ENCODE results near the gene WDR62.
A peak's percentile ranks its signal among the peaks of the same experiment; 100 is the strongest.
"Not testable (repeated sequence)": the region's sequence is repeated elsewhere in the genome, so short reads cannot be mapped to it uniquely, and the experiment has no call there.

Gene WDR62

DNA sequence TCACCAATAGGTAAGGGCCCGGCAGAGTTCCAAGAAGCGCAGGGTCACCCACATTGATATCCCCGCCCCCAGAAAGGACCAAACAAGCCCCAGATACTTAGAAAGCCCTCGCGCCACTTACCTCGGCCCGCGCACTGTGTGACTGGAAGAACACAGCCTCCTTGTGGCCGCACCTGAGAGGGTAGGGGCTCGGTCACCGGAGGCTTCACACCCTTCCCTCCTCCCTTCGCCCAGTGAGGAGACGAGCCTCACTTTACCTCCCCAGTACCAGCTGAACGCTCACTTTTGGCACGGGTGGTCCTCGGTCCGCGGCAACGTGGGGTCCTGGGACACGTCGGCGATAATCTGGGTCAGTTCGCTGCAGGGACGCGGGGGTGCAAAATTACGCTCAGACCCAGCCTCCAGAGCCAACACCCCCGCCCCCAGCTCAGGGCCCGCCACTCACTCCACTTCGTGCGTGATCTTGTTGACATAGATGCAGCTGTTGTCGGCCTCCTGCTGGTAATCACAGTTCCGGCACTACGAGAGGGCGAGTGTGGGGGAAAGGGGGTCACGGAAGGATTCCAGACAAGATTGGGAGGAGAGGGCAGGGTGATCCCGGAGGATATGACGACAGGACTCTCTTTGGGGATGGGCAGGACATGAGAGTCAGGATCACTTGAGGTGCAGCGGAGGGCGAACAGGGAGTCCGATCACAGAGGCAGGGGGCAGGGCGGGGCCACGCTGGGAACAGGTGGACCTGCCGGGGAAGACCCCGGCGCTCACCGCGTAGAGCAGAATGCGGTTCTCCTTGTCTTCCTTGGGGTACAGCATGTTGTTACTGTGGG is 59.4 kb downstream of the WDR62 start:
- DNase-seq, result peak; percentile 50

DNA sequence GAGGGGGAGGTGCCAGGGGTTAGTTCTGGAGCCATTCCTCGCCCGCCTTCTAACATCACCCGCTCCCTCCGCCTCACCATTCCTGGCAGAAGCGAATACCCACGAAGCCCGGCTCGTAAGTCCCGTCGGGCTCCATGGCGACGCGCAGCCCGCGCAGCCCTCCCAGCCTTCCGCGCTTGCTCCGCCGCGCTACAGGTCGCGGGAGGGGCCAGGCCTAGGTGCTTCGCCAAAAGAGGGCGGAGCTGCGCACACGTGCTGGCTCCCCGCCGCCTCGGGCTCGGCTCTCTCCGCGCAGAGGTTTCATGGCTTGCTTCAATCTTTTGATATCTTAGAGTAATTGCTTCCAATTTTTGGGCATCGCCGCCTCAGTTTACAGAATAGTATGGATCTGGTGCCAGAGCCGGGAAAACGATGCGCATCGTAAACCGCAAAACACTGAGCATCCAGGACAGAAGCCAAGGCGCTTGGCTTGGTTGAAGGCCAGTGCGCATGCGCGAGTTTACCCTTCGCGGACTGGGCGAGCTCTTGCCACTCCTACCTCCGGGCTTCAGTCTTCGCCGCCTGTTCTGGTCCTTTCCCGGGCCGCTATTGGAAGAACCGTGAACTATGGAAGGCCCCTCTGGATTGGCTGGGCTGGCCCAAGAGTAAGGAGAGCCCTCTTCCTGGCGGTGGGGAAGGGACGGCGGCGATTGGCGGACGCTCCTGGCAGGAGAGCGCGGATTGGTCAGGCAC is 60.2 kb downstream of the WDR62 start, which contains the start of gene POLR2I:
TSS of gene POLR2I (minus strand) at position 155 of the 732 bp plus-strand sequence. CDS start at position 136, 19 bp downstream.
- DNase-seq, result peak; percentile 98

DNA sequence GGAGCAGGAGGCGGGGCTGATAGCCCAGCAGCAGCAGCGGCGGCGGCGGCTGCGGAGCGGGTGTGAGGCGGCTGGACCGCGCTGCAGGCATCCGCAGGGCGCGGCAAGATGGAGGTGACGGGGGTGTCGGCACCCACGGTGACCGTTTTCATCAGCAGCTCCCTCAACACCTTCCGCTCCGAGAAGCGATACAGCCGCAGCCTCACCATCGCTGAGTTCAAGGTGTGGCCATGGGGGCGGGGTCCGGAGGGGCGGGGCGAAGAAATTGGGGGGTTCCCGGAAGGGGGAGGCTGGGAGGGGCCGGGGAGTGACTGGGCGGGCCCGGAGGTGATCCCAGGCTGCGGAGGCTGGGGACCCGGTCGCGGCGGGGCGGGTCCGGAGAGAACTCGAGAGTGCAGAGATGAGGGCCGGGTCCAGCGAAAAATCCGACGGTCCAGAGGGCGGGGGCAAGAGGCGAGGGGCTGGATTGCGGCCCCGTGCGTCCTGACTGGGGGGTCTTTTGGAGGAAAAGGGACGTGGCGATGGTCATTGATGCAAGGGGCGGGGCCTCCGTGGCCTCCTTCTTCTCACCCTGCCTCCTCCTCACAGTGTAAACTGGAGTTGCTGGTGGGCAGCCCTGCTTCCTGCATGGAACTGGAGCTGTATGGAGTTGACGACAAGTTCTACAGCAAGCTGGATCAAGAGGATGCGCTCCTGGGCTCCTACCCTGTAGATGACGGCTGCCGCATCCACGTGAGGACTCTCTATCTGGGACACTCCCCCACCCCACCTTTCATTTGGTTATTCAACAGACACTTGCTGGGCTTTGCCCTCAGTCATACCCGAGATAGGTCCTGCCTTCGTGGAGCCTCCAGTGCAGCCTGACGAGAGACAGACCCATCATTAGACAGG is 61.0 kb downstream of the WDR62 start, which contains the start of gene TBCB:
TSS of gene TBCB (plus strand) at position 16 of the 891 bp plus-strand sequence. CDS start at position 109, 93 bp downstream.
- DNase-seq, result peak; percentile 73

DNA sequence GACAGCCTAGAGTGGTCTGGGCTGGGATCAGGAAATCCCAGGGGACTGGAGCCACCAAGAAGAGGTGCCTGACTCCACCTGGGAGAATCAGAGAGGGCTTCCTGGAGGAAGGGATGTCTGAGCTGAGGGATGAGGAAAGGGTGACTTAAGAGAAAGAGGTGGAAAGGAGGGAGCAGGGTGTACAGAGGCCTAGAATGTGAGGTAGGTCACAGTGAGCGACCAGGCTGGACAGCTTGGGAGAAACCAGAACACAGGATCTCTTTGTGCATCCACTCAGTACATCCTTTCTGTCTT is 61.6 kb downstream of the WDR62 start:
- DNase-seq, result no peak

DNA sequence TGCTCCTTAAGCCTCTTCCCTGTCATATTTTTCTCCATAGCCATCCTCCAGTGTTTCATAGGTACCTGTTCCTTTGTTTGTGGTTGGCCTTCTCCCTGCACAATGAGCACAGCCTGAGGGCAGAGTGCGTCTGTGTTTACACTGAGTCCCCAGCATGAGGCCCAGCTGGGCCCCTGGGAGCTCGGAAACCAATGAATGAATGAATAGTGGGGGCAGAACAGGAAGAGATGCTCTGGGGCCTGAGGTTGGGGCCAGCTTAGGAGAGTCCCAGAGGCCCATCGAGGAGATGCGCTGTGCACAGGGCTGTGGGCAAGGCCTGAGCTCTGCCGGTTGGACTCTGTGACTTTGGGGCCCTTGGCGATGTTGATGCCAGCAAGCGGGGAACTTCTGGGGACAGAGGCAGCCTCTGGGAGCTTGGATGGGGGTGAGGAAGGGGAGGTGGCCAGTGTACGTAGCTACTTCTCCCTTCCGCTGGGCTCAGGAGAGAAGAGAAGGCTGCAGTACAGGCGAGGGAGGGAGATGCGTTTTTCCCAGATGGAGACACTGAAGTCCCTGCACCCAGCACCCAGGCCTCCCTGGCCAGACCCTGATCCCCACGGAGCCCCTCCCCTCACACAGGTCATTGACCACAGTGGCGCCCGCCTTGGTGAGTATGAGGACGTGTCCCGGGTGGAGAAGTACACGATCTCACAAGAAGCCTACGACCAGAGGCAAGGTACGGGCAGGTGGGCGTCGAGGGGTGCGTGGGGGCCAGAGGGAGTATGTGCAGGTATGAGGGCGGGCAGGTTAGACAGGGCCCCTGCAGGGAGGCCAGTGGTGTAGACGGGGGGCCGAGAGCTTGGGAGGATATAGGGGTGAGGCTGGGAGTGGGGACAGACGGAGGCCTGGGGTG is 65.6 kb downstream of the WDR62 start:
- no peak for DNase-seq

DNA sequence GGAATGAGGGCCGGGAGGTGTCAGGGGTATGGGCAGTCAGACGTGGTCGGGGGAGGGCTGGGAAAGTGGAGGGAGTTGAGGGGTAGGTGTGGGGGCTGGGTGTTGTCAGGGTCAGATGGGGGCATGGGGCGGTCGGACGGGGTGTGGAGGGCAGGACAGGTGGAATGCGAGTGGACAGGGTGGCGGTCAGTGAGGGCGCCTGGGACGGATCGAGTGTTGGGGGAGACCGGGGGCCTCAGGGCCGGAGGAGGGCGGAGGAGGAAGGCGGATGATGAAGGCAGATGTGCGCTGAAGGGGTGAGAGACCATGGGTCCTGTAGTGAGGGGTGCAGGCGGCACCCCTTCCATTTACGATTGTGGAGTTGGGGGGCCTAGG is 66.3 kb downstream of the WDR62 start:
- DNase-seq, result no peak

DNA sequence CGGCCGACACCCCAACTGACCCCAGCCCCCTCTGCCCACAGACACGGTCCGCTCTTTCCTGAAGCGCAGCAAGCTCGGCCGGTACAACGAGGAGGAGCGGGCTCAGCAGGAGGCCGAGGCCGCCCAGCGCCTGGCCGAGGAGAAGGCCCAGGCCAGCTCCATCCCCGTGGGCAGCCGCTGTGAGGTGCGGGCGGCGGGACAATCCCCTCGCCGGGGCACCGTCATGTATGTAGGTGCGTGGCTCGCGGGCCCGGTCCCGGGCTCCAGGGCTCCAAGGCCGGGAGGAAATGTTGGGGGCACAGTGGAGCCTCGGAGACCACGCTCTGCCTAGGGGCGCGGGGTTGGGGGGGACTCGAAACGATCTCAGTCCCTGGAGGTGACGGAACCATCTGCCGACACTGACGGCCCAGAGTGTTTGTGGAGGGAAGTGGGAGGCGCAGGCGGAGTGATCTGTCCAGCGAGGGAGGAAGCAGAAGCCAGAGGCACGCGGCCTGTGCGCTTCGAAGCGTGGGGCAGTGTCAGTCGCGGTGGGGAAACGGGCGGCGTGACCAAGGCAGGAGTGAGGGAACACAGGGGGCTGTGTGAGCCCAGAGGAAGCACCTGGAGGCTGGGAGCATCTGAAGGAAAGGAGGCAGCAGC is 66.9 kb downstream of the WDR62 start:
- DNase-seq, result no peak

DNA sequence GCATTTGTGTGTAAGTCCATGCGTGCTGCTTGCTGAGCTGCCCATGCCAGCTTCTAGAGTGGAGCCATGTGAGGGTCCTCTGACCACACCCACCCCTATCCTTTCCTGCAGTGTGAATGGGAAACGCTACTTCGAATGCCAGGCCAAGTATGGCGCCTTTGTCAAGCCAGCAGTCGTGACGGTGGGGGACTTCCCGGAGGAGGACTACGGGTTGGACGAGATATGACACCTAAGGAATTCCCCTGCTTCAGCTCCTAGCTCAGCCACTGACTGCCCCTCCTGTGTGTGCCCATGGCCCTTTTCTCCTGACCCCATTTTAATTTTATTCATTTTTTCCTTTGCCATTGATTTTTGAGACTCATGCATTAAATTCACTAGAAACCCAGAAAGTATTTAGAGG is 70.9 kb downstream of the WDR62 start:
- no peak for DNase-seq

DNA sequence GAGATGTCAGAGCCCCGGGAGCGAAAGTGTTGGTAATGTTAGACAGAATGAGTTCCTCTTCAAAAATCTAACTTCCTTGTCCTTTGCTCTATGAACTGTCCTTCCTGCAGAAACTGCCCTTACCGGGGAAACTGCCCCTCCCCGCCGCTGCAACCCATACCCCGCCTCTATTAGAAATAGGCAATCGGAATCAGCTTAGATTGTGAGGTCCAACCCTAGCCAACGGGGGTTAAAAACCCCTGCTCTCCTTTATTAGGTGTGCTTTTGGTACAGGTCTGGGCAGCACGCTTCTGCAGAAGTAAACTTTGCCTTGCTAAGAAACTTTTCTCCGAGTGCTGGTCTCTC is 73.7 kb downstream of the WDR62 start:
- DNase-seq, result no peak

DNA sequence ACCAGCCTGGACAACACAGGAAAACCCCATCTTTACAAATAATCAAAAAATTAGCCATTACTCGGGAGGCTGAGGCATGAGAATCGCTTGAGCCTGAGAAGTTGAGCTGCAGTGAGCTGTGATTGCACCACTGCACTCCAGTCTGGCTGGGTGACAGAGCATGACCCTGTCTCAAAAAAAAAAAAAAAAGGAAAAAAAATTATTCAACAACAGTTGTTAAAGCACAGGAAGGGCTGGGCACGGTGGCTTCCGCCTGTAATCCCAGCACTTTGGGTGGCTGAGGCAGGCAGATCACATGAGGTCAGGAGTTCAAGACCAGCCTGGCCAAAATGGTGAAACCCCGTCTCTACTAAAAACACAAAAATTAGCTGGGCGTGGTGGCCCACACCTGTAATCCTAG is 76.5 kb downstream of the WDR62 start:
- DNase-seq, result not testable (repeated sequence)

DNA sequence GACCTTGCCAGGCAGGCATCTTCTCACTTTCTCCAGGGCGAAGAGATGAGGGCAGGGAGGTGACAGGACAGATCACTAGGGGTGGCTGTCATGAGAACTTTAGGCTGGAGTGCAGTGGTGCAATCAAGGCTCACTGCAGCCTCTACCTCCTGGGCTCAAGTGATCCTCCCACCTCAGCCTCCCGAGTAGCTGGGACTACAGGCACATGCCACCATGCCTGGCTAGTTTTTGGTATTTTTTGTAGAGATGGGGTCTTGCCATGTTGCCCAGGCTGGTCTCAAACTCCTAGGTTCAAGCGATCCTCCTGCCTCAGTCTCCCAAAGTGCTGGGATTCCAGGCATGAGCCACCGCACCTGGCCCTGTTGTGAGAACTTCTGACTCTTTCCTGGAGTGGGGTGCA is 80.2 kb downstream of the WDR62 start:
- not testable (repeated sequence) for DNase-seq

DNA sequence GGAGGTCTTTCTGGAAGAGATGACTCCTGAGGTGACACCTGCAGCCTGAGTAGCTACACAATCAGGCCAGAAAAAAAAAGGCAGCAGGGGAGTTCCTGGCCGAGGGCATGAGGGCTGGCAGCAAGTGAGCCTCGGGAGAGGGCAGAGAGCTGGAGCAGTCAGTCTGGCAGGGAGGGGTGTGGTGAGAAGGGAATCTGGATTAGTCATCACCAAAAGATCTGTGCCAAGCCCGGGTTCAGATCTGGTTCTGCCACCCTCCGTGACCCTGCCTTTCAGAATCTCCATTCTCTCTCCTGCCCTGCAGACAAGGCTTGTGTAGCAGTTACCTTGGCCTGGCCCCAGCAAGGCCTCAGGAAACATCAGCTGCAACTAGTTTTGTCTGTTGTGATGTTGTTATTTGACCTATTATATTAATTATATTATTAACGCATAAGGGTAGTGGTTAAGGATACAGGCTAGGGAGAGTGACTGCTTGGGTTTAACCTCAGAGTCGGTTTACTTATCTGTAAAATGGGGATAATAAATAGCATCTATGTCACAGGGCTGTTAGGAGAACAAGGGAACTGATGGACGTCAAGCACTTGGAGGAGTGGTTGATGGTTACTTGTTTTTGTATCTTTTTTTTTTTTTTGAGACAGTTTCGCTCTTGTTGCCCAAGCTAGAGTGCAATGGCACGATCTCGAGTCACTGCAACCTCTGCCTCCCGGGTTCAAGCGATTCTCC is 82.4 kb downstream of the WDR62 start:
- DNase-seq, result no peak

DNA sequence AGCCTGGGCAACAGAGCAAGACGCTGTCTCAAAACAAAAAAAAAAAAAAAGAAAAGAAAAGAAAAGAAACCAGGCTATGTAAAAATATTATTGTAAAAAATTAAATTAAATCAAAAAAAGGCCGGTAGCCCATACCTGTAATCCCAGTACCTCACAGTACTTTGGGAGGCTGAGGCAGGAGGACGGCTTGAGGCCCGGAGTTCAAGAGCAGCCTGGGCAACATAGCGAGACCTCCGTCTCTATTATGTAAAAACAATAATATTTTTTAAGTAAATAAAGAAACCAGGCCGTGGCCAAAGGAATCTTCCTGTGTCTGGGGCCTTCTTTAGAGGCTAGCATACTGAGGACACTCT is 84.4 kb downstream of the WDR62 start:
- no peak for DNase-seq

DNA sequence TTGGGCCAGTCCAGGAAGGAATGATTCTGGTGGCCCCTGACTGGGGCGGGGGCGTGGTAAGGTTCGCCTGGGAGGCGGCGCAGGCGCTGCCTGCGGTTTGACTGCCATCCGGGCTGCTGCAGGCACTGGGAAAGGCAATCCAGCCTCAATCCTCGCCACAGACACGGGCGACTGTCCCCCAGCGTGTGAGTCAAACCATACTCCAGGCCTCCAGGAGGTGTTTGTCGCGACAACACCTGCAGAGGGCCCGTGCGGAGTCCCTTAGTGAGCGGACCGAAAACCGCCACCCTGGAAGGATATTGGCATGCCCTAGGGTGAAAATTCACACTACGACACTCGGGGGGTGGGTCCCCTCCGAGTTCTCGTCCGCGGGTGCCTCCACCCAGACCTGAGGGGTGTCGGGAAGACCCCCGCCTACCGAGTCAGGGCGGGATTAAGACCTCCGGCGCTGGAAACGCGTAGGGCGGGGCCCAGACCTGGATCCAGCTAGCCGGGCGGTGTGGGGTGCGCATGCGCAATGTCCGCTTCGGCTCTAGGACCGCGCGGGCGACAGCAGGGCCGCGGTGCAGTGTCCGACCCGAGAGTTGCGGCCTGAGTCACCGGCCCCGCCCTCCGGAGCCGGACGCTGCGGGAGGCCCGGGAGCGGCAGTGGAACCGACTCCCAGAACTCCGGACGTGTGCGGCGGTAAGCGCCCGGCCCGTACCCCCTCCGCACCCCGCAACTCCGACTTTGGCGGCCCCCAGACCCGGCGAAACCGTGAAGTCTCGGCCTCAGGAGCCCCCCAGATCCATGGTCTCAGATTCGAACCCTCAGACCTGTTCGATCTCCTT is 85.0 kb downstream of the WDR62 start, which contains the start of gene CAPNS1:
TSS of gene CAPNS1 (plus strand) at position 594 of the 831 bp plus-strand sequence. CDS start 946 bp downstream, outside the sequence.
- DNase-seq, result peak; percentile 89

DNA sequence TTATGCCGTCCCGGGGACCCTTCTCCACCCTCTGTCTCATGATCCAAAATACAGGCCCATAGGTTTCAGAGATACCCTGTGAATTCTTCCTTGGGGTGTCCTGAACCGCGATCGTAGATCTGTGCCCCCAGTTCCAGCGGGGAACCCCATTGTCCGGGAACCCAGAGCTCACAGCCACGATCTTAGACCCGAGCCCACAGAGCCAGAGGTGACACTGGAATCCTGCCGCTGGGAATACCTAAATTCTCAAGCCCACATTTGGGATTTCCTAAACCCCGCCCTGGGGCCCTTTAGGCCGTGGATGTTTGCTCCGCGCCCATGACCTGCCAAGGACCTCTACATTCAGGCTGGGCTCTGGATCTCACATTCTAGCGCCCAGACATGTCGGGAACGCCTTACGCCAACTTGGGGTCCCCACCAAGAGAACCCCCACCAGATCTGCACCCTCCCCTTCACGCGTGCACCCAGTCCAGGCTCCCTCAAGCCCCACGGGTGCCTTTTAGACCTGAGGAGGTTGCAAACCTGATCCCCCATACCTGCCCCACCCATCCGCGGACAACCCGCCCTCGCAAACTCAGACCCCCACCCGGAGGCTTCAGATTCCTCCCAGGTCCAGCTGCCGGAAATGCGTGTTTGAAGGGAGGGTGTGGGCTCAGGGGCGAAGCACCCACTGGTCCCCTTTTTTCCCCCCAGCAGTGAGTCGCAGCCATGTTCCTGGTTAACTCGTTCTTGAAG is 85.8 kb downstream of the WDR62 start:
- peak; percentile 55 for DNase-seq

DNA sequence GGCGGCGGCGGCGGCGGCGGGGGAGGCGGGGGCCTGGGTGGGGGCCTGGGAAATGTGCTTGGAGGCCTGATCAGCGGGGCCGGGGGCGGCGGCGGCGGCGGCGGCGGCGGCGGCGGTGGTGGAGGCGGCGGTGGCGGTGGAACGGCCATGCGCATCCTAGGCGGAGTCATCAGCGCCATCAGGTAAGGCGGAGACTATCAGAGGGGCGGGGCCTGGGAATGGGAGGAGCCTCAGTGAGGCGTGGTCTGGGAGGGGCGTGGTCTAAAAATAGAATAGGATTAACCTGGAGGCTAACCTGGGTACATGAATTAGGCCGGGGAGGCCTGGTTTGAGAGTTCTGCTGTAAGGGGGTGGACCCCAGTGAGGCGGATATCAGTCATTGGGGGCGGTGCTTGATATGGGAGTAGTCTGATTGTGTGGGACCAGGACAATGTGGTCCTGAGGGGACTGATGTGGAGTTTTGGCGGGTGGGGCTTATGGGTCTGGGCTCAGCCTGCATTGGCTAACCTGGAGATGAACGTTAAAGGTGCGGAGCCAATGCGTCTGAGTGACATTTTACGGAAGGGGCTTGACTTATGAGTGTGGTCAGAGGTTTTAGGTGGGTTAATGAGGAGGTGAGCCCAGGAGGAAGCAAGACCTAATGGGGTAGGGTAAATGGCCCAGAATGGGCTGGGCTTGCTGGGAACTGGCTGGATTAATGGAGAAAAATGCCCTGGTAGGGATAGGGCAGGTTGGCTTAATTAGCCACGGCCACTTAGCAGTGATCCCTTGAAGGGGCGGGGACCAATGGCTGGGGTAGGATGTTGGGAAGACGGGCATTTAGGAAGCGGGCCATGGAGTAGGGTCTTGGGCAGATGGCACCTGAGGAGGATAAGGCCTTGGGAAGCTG is 86.6 kb downstream of the WDR62 start:
- peak; percentile 55 for DNase-seq

DNA sequence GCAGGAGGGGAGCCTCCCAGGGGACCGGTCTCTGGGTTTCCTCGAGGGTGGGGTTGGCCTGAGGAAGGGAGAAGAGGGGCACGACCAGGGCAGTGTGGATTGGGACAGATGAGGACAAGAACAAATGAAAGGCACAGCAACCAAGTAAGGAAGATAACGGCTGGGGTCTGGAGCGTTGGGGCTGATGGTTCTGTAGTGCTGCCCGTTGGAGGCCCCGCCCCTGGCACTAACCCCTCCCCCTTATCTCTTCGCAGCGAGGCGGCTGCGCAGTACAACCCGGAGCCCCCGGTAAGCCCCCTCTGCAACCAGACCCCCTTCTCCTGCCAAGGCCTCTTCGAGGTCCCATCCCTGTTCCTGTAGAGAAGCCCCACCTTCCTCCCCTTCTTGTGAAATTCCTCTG is 87.3 kb downstream of the WDR62 start:
- DNase-seq, result no peak

DNA sequence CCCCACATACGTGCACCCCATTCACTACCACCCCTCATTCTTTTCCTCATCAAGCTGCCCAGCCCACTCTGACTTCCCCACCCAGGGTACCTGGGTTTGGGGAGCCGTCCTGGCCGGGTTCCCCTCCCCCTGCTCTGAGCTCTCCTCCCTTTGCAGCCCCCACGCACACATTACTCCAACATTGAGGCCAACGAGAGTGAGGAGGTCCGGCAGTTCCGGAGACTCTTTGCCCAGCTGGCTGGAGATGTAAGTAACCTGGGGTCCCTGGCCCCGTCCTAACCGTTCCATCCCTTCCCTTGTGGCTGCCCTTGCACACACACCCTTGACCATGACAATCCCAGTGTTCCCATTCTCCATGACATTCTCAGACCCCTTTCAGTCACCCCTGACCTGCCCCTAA is 87.8 kb downstream of the WDR62 start:
- DNase-seq, result no peak

All from NCI-H510A (cell line).